Measurements from ENCODE around the gene CEP72. TPM values are rescaled to one million over a fixed set of nuclear protein-coding genes. Genes with fewer than 3 reads are reported as not detected.
A peak's percentile ranks its signal among the peaks of the same experiment; 100 is the strongest.

Gene CEP72
- total RNA-seq, 1 donor from 2014 or later = 17.2 TPM

DNA sequence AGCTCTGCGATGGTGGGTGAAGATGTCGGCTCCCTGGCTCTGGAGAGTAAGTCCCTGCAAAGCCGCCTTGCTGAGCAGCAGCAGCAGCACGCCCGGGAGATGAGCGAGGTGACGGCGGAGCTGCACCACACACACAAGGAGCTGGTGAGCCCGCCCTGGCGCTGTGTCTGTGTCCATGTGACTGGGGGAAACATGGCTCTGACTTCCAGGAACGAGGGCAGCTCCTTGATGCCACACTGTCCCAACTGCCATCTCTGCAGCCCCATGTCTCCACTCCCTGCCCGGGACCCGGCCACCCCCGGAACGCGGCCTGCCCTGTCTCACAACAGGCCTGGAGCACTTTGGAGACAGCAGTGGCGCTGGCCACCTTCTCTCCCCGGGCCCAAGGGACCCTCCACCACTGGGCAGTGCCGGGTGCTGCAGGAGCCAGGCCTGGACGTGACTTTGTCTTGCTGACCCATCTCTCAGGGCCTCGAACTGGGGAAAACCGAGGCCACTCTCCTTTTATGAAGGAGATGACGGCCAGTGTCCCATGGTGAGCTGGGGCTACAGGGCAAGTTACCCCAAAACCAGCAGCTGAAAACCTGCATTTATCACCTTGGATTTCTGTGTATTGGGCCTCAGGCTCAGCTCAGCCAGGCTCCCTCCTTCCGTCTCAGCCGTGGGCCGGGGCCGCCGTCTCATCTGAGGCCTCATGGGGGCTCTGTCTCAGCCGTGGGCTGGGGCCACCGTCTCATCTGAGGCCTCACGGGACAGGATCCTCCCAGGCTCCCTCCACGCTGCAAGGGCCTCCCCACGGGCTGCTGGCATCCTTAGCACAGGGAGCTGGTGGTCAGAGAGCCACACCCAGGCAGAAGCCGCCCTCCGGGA, 28.6 kb downstream of the CEP72 start:
- TF ChIP-seq, protein P1, sequence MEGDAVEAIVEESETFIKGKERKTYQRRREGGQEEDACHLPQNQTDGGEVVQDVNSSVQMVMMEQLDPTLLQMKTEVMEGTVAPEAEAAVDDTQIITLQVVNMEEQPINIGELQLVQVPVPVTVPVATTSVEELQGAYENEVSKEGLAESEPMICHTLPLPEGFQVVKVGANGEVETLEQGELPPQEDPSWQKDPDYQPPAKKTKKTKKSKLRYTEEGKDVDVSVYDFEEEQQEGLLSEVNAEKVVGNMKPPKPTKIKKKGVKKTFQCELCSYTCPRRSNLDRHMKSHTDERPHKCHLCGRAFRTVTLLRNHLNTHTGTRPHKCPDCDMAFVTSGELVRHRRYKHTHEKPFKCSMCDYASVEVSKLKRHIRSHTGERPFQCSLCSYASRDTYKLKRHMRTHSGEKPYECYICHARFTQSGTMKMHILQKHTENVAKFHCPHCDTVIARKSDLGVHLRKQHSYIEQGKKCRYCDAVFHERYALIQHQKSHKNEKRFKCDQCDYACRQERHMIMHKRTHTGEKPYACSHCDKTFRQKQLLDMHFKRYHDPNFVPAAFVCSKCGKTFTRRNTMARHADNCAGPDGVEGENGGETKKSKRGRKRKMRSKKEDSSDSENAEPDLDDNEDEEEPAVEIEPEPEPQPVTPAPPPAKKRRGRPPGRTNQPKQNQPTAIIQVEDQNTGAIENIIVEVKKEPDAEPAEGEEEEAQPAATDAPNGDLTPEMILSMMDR (IDR thresholded peaks at IDR 0.05) = no peak
- TF ChIP-seq EZH2 (IDR thresholded peaks at IDR 0.05) (no peak), EZH2phosphoT487 (IDR thresholded peaks at IDR 0.05) (no peak)
- H3F3A ChIP-seq (ENCODE audit: low read depth) = no peaks in the 10 kb centered on the region
- Mint-ChIP-seq H3K4me1 (no peaks in the 10 kb centered on the region), H3K27ac (no peak overlapping the region), H3K36me3 (peaks cover 29% of the 10 kb centered on the region), H3K4me3 (peak overlapping the region; percentile 35), H3K27me3 (ENCODE audit: insufficient read depth, low read depth) (no peaks in the 10 kb centered on the region), H3K9me3 (no peaks in the 10 kb centered on the region)
- no peaks in the 10 kb centered on the region for H3K4me1 ChIP-seq
- H3K4me2 ChIP-seq = no peak overlapping the region
- no peaks in the 10 kb centered on the region for H4K20me1 ChIP-seq (ENCODE audit: low read depth)
- no peak overlapping the region for H3K27ac ChIP-seq
- no peak for DNase-seq (ENCODE audit: low spot score)
- no peak overlapping the region for H3K9ac ChIP-seq
- no peaks in the 10 kb centered on the region for H3K9me3 ChIP-seq (ENCODE audit: low read depth)
- no peak overlapping the region for H3K4me3 ChIP-seq
- H3K36me3 ChIP-seq = peaks cover 2% of the 10 kb centered on the region
- H3K27me3 ChIP-seq = no peaks in the 10 kb centered on the region
- no peak overlapping the region for H2AFZ ChIP-seq (replicated peaks)
- no peaks in the 10 kb centered on the region for H3K79me2 ChIP-seq (ENCODE audit: low read depth)

DNA sequence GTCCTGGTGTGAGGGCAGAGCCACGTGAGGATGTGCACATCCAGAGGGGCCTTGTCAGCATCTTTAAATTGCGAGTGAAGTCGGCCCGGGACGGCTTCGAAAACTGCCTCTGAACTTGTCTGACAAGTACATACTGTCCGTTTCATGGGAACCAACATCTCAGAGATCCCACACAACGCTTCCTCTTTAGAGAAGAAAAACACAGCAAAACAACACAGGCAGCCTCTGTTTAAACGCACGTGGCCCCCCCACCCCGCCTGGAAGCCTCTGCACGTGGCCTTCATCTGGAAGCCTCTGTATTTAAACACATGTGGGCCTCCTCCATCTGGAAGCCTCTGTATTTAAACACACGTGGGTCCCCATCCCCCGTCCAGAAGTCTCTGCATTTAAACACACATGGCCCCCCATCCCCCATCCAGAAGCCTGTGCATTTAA, 29.2 kb downstream of the CEP72 start:
- no peaks in the 10 kb centered on the region for H4K20me1 ChIP-seq (ENCODE audit: low read depth)
- no peak overlapping the region for H3K4me2 ChIP-seq
- H3K27ac ChIP-seq = no peak overlapping the region
- no peak overlapping the region for H3K27ac Mint-ChIP-seq
- H3K4me1 Mint-ChIP-seq = no peaks in the 10 kb centered on the region
- H3K4me3 Mint-ChIP-seq = no peak overlapping the region
- H3K27me3 Mint-ChIP-seq (ENCODE audit: insufficient read depth, low read depth) = no peaks in the 10 kb centered on the region
- no peak overlapping the region for H2AFZ ChIP-seq (replicated peaks)
- H3K36me3 Mint-ChIP-seq = peaks cover 30% of the 10 kb centered on the region
- no peak overlapping the region for H3K4me3 ChIP-seq
- TF ChIP-seq EZH2 (IDR thresholded peaks at IDR 0.05) (no peak), EZH2phosphoT487 (IDR thresholded peaks at IDR 0.05) (no peak)
- TF ChIP-seq, protein P1 (IDR thresholded peaks at IDR 0.05) = no peak
- no peaks in the 10 kb centered on the region for H3K9me3 Mint-ChIP-seq
- no peaks in the 10 kb centered on the region for H3K9me3 ChIP-seq (ENCODE audit: low read depth)
- no peaks in the 10 kb centered on the region for H3F3A ChIP-seq (ENCODE audit: low read depth)
- no peak overlapping the region for H3K9ac ChIP-seq
- DNase-seq (ENCODE audit: low spot score) = no peak
- no peaks in the 10 kb centered on the region for H3K4me1 ChIP-seq
- no peaks in the 10 kb centered on the region for H3K79me2 ChIP-seq (ENCODE audit: low read depth)
- no peaks in the 10 kb centered on the region for H3K27me3 ChIP-seq
- H3K36me3 ChIP-seq = no peaks in the 10 kb centered on the region

DNA sequence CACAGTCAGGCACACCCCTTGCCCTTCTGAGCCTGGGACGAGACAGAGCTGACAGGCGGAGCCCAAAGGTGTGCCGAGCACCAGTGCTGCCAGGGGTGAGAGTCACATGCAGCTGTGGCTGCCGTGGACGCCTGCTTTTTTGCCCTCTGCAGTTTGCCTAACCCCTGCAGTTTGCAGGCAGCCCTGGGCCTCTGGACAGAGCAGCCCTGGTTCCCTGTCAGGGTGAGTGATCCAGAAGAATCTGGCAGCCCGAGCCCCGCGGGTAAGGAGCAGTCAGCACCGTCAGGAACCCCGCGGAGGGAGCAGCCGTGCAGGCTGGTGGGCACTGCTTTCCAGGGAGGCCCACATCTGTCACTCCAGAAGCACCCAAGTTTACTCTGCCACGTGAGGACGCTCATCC, 30.3 kb downstream of the CEP72 start:
- H3K36me3 Mint-ChIP-seq = peaks cover 30% of the 10 kb centered on the region
- no peaks in the 10 kb centered on the region for H3K27me3 Mint-ChIP-seq (ENCODE audit: insufficient read depth, low read depth)
- no peak for TF ChIP-seq EZH2 (IDR thresholded peaks at IDR 0.05)
- TF ChIP-seq, protein P1 (IDR thresholded peaks at IDR 0.05) = no peak
- TF ChIP-seq EZH2phosphoT487 (IDR thresholded peaks at IDR 0.05) = no peak

More for the DNA sequence above, 30.3 kb downstream of the CEP72 start:
- Histone ChIP-seq H3K27me3 (no peaks in the 10 kb centered on the region), H3K4me1 (no peaks in the 10 kb centered on the region), H3K4me2 (no peak overlapping the region), H4K20me1 (ENCODE audit: low read depth) (no peaks in the 10 kb centered on the region), H3K79me2 (ENCODE audit: low read depth) (no peaks in the 10 kb centered on the region), H3K4me3 (no peak overlapping the region), H3K9ac (no peak overlapping the region), H2AFZ (replicated peaks) (no peak overlapping the region), H3K27ac (no peak overlapping the region), H3K36me3 (peaks cover under 1% of the 10 kb centered on the region), H3F3A (ENCODE audit: low read depth) (peaks cover 2% of the 10 kb centered on the region), H3K9me3 (ENCODE audit: low read depth) (no peaks in the 10 kb centered on the region)
- DNase-seq (ENCODE audit: low spot score) = no peak
- Mint-ChIP-seq H3K27ac (no peak overlapping the region), H3K9me3 (no peaks in the 10 kb centered on the region), H3K4me3 (no peak overlapping the region), H3K4me1 (no peaks in the 10 kb centered on the region)
